ENCODE data around the gene ERBIN. TPM values are rescaled to one million over a fixed set of nuclear protein-coding genes. Genes with fewer than 3 reads are reported as not detected.
"Not testable (repeated sequence)": the region's sequence is repeated elsewhere in the genome, so short reads cannot be mapped to it uniquely, and the experiment has no call there.

The ERBIN gene
- total and polyA plus RNA-seq, 9 of the 15 experiments (the other 6 are each of a cell fraction or from before 2014, with no cell fraction given): 11.9 to 72.8 (median 41.7) TPM

DNA sequence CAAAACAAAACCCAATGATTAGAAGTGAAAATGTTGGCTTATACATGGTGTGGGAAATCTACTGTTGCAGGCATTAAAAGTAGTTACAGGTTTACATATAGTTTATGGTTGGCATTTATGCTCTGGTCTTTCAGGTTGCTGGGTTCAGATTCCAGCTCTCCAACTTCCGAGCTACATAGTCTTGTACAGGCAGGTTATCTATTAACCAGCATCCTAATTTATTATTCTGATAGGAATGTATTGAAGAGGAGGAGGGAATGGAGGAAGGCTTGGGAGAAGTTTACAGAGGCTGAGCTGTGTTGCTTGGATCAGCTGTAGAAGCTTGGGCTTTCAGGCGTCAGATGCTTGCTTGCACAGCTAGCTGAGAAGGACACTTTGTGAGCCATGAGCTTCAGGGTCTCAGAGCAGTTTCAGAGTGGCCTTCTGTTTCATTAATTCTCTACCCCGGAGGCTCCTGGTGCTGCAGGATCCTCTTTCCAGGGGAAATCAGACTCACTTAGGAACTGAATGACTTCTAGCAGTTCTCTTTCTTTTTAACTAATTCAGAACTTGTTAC, 11.7 kb upstream of the ERBIN start:
- BruUV-seq (replicated peaks): no TSS peak
- intact Hi-C loops (cut with micrococcal nuclease): no loop called here
- ChIA-PET CTCF (ENCODE audit: low intra/inter-chr PET ratio) (no interaction called here), POLR2A (interaction anchor here (0.9 to 1.4 kb wide), 3 partner anchors 10 to 27 kb away, joined by 3 to 4 read pairs (median 3); no protein-coding TSS in a partner anchor)
- 39% methylated on average over 3 of the region's 3 CpGs for WGBS (ENCODE audit: insufficient coverage, low coverage, missing lambda C conversion rate)
- no peaks in the 10 kb centered on the region for H3K79me2 ChIP-seq (ENCODE audit: control insufficient read depth, insufficient read depth, low read length)
- H3K27me3 ChIP-seq (ENCODE audit: control insufficient read depth in 2 of 2, insufficient read depth in 2 of 2, low read length in 2 of 2): no peaks in the 10 kb centered on the region
- no peaks in the 10 kb centered on the region for H3K36me3 ChIP-seq (ENCODE audit: control insufficient read depth, insufficient read depth, low read length)
- TF ChIP-seq CCAR2 (IDR thresholded peaks at IDR 0.05; ENCODE audit: low read depth, low read length) (no peak), POLR3A (IDR thresholded peaks at IDR 0.05; ENCODE audit: borderline replicate concordance, extremely low read depth, insufficient read depth, insufficient read length) (no peak), SMARCA5 (IDR thresholded peaks at IDR 0.05) (no peak), GTF2A2 (tag; IDR thresholded peaks at IDR 0.05) (no peak), SP1 (CRISPR knock-in tag; IDR thresholded peaks at IDR 0.05) (no peak)
- TF ChIP-seq, protein P1, sequence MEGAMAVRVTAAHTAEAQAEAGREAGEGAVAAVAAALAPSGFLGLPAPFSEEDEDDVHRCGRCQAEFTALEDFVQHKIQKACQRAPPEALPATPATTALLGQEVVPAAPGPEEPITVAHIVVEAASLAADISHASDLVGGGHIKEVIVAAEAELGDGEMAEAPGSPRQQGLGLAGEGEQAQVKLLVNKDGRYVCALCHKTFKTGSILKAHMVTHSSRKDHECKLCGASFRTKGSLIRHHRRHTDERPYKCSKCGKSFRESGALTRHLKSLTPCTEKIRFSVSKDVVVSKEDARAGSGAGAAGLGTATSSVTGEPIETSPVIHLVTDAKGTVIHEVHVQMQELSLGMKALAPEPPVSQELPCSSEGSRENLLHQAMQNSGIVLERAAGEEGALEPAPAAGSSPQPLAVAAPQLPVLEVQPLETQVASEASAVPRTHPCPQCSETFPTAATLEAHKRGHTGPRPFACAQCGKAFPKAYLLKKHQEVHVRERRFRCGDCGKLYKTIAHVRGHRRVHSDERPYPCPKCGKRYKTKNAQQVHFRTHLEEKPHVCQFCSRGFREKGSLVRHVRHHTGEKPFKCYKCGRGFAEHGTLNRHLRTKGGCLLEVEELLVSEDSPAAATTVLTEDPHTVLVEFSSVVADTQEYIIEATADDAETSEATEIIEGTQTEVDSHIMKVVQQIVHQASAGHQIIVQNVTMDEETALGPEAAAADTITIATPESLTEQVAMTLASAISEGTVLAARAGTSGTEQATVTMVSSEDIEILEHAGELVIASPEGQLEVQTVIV (CRISPR knock-in tag; IDR thresholded peaks at IDR 0.05; ENCODE audit: borderline replicate concordance): no peak
- H3K9me1 ChIP-seq (ENCODE audit: control insufficient read depth, insufficient read depth, low read length): no peaks in the 10 kb centered on the region
- no peaks in the 10 kb centered on the region; a peak in 1 of 5 replicates for H3K4me1 ChIP-seq (replicated peaks in 1 of 2; ENCODE audit: control insufficient read depth in 2 of 2, insufficient read depth in 2 of 2, low read length in 2 of 2)
- in situ Hi-C loops (cut with MboI): no loop called here
- peak; percentile 71 for FAIRE-seq
- no peaks in the 10 kb centered on the region for H4K20me1 ChIP-seq (replicated peaks; ENCODE audit: control insufficient read depth, insufficient read depth, low read length)
- no peak overlapping the region for H3K4me3 ChIP-seq
- DNase-seq (ENCODE audit: extremely low read depth in 1 of 4, low spot score in 3 of 4): no peak
- no peaks in the 10 kb centered on the region for H3K9me3 ChIP-seq (replicated peaks; ENCODE audit: control insufficient read depth, insufficient read depth, low read depth, low read length)
- peak; percentile 60 for ATAC-seq
- H3K27ac ChIP-seq (ENCODE audit: extremely low read depth, low read depth, low read length): no peak overlapping the region
- peak overlapping the region; percentile 49; the same call in 1 of the 2 replicates for H2AFZ ChIP-seq (ENCODE audit: low read depth, low read length)
- no peak overlapping the region for H3K9ac ChIP-seq (ENCODE audit: insufficient read depth in 1 of 2, low read depth in 2 of 2, low read length in 2 of 2)
- no peak overlapping the region for H3K4me2 ChIP-seq (ENCODE audit: insufficient read depth, low read length)

- H3K4me2 ChIP-seq (ENCODE audit: insufficient read depth, low read length); BruUV-seq (replicated peaks); H3K27ac ChIP-seq (ENCODE audit: extremely low read depth, low read depth, low read length); DNase-seq (ENCODE audit: extremely low read depth in 1 of 4, low spot score in 3 of 4); POLR2A ChIA-PET; ATAC-seq; H2AFZ ChIP-seq (ENCODE audit: low read depth, low read length); H3K4me1 ChIP-seq (replicated peaks in 1 of 2; ENCODE audit: control insufficient read depth in 2 of 2, insufficient read depth in 2 of 2, low read length in 2 of 2); intact Hi-C loops (cut with micrococcal nuclease); CTCF ChIA-PET (ENCODE audit: low intra/inter-chr PET ratio); FAIRE-seq; H3K4me3 ChIP-seq; H3K9me1 ChIP-seq (ENCODE audit: control insufficient read depth, insufficient read depth, low read length); H3K27me3 ChIP-seq (ENCODE audit: control insufficient read depth in 2 of 2, insufficient read depth in 2 of 2, low read length in 2 of 2); H4K20me1 ChIP-seq (replicated peaks; ENCODE audit: control insufficient read depth, insufficient read depth, low read length); H3K9me3 ChIP-seq (replicated peaks; ENCODE audit: control insufficient read depth, insufficient read depth, low read depth, low read length); H3K9ac ChIP-seq (ENCODE audit: insufficient read depth in 1 of 2, low read depth in 2 of 2, low read length in 2 of 2); in situ Hi-C loops (cut with MboI); H3K79me2 ChIP-seq (ENCODE audit: control insufficient read depth, insufficient read depth, low read length); H3K36me3 ChIP-seq (ENCODE audit: control insufficient read depth, insufficient read depth, low read length): not testable (repeated sequence)
- 60% methylated on average over 5 of the region's 6 CpGs for WGBS (ENCODE audit: insufficient coverage, low coverage, missing lambda C conversion rate)
Observed at GRCh38 chr5:65915661-65916060, 10.7 kb upstream of the ERBIN start.

Measured in K562 (cell line).